ENCODE data around the gene C1QTNF6.
"Not testable (repeated sequence)": the region's sequence is repeated elsewhere in the genome, so short reads cannot be mapped to it uniquely, and the experiment has no call there.

The C1QTNF6 gene

DNA sequence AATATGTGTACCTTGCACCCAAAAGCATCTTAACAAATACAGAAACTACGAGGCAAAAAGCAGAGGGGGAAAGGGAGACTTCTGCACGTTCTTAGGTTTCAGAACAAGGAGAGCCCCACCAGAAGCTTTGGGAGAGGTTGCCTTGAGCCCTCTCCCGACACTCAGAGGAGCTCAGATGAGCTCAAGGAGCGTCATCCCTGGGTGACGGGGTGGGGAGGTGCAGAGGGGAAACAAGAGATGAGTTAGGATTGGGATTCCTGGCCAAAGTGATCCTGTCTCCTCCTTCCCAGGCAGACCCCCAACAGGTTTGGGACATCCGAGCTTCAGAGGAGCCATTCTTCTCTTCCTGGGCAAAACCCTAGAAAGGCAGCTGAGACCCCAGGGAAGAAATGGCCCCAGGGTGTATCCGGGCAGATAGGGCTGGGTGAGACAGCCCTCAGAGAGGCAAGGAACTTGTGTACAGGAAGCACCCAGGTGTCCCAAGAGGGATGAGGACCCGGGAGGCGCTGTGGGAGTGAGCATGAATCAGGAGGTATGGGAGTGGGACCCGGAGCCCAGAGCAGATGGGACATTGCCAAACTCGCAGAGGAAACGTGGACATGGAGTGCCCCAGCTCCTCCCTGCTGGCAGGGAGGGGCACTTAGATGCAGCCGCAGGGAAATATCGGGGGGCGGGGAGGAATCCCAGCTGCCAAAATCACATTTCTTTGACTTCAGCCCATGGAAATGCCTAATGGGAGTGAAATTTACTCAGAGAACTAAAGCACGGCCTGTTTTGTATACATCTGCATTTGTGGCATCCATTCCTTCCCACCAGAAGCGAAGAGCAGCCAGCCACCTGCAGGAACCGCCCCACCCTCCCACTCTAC is 12.4 kb downstream of the C1QTNF6 start:
- no peak for DNase-seq

DNA sequence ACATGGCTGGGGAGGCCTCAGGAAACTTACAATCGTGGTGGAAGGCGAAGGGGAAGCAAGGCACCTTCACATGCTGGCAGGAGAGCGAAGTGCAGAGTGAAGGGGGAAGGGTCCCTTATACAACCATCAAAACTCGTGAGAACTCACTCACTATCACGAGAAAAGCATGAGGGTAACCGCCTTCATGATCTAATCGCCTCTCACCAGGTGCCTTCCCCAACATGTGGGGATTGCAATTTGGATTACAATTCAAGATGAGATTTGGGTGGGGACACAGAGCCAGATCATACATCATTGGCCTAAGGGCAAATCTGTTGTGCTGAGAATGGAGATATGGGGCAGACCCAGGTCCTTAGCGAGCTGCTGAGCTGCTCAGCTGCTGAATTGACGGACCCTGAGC is 13.1 kb downstream of the C1QTNF6 start:
- no peak for DNase-seq

DNA sequence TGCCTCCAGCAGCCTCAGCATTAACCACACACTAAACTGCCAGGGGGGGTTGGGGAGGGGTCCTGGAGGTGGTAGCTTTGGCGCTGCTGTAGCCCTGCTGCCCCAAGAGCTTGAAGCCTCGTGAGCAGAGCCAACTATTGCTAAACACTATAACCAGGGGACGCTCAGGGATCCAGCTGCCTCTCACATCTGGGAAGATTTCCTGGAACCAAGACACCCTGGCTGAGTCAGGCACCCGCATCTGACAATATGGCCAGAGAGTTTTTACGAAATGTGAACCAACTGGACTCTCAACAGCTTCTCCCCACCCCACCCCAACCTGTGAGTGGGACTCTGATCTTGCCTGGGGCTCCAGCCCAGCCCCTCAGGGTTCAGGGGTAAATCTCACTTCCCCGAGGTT is 14.3 kb downstream of the C1QTNF6 start:
- DNase-seq, result no peak

DNA sequence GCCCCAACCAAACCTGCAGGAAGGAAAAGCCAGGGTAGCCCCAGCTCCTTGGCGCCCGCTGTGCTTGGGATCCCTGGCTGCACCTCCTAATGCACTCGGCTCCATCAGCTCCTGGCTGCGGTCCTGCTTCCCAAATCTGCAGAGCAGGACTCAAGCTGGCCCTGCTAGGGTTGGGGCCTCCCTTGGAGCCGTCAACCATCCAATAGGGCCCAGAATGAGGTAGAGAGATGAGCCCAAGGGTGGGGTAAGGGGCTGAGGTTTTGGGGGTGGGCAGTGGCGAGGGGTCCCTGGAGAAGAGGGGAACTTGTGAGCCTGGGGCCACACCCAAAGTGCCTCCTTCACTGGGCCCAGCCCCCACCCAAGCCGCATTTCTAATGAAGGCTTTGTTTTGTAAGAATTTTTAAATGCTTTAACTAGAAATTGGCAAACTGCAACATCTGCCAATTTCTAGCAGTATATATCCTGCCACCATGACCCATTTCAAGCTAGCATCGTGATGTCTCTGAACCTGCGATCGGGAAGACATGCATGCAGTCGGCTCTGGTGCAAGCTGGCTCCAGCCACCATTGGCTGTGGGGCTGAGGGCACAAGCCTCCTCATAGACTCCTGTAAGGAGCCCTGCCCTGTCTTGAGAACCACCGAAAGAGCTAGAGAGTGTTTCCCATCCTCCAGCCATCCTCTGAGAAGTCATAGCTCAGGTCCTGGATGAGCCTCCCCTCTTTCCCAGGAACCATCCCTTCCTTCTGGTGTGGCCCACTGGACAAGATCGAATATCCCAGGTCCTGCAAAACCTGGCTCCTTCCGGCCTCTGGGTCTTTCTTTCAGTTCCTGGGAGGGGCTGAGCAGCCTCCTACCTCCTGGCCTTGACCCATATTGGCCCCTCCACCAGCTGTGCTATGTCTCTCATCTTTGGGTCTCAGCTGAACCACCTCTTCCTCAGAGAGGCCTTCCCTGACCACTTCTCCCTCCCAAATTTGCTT is 15.5 kb downstream of the C1QTNF6 start:
- no peak for DNase-seq

DNA sequence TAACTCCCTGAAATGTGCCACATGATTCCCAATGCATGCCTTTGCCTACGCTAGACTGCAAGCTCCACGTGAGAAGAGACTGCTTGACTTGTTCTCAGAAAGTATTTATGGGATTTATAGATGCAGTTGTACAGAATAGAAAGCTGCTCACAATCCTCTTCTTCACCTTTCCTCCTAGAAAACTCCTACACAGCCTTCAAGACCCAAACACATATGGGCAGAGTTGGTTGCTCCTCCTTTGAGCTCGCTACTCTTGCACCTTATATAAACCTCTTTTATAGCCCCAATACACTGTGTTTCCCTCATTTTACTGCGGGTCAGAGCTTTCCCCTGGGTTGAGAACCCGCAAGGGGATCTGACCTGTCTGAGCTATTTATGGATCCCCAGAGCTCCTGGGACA is 16.4 kb downstream of the C1QTNF6 start:
- DNase-seq, result no peak

DNA sequence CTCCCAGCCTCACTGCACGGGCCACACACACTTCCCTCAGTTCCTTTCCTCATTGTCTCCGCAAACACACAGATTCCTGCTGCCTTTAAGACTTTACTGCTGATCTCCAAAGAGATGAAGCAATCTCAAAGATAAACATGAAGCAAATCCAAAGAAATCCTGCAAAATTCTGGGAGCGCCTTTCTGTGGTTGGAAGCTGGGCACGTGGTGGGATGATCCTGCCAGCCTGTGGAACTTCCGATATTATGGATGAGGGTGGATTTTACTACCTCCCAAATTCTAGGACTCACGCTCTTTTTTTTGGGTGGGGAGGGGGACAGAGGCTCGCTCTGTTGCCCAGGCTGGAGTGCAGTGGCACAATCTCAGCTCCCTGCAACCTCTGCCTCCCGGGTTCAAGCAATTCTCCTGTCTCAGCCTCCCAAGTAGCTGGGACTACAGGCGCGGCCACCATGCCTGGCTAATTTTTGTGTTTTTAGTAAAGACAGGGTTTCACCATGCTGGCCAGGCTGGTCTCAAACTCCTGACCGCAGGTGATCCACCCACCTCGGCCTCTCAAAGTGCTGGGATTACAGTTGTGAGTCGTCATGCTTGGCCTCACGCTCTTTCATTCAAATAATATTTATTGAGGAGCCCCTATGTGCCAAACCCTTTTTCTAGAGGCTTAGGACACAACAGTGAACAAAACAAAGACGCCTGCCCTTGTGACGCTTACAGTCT is 17.2 kb downstream of the C1QTNF6 start:
- DNase-seq, result not testable (repeated sequence)

DNA sequence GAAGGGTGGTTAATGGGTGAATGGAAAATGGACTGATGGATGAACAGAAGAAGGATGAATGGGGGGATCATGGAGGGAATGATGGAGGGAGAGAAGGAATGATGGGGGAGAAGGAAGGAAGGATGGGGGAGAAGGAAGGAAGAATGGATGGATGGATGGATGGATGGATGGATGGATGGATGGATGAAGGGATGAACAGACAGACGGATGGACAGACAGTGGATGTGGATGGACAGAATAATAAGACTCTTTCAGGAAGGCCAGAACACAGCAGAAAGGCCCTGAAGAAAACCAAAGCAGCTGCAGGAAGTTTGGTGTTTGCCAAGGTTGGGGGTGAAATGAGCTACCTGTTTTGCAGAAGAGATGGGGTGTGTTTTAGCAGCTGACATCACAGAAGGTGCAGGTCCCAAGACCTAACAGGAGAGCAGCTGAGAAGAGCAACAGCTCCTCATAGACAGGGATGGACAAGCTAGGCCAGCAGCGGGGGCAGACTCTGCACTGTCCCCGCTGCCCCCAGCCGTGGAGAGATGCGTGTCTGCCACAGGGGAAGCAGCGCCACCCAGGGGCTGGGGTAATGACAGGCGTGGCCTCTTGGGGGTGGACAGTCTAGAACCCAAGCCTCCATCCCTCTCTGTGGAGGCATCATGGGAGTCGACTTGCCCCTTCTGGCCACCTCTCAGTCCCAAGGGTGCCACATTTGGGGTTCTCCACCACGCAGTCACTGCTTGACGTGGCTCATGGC is 17.9 kb downstream of the C1QTNF6 start:
- DNase-seq, result no peak

DNA sequence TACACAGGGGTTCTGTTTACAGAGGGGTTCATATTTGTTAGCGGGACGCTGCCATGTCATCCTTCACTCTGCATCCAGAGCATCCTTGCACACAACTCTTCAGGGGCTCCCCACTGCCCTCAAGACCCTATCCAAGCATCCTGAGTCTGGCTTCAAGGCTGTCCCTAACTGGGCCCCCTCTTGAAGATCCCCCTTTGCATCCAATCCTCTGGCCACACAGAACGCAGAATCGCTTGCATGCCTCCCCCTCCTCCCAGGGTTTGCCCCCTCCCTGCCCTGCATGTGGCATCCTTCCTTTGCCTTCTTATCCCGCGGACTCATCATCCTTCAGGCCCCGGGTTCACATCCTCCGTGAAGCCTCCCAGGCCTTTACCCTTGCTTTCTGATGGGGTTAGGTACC is 18.6 kb downstream of the C1QTNF6 start:
- no peak for DNase-seq

DNA sequence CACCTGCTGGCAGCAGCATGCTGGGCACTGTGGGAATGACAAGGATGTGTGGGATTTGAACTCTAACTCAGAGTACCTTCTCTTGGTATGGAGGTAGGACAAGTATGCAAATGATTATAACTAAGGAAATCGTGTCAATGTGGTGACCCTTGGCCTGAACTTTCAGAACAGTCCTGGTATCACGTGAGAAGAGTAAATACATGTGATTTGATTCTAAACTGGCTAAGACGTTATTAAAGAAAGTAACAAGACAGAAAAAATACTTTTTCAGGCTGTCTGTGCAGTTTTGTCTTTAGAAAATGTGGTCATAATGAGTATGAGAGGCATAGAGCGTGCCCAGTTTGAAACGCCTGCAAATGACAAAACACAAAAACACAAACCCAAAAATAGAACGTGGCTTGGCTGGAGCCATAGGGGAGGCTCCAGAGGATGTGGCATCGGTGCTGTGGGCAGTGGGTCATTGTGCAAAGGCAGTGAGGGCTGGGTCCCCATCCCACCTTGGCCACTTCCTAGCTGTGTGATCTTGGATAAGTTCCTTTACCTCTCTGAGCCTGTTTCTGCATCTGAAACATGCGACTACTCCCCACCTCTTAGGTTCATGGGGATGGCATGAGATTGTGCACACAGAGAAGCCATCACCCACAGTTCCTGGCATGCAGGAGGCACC is 19.9 kb downstream of the C1QTNF6 start:
- no peak for DNase-seq

DNA sequence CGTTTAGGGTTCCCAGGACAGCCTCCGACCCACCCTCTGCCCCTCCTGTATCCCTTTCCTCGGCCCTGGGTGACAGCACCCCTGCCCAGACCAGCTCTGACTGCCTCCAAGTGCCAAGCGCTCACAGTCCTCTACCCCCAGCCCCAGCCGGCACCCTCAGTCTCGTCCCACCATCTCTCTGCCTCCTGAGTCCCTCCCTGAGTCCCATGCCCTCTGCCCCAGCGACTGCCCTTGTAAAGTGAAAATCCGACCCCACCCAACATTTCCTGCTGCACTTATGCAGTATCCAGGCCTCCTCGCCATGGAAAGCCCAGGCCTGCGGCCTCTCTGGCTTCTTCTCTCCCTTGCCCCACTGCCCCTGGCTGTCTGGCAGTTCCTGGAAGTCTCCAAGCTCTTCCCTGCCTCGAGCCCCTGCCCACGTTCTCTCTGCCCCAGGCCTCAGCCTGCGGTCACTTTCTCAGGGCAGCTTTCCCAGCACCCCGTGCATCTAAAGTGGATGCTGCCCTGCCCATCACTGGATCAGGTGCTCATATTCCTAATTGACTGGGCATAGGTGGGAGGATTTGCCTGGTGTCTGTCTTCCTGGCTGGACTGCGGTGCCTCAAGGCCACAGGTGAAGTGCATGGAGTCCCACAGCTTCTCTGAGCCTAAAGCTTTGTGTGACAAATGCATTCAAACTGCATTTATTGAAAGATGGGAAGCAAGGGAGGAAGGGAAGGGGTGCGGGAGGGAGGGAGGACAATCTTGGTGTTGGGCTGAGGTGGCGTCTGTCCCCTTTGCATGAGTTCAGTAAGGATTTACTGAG is 20.7 kb downstream of the C1QTNF6 start:
- no peak for DNase-seq

DNA sequence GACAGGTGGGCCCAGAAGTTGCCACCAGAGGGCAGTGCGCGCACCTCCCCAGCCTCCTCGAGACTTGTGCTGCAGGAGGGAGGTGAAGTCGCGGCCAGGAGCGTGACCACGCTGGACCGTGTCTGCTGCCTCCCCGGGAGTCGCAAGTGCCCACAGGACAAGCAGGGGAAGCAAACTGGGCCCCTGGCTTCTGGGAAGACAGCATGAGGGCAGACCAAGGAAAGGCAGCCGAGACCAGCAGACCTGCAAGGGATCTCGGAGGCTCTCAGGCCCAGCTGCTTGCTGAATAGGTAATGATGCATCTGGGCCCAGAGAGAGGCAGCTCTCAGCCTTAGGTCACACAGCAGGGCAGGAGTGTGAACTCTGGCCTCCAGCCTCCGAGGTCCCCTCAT is 21.4 kb downstream of the C1QTNF6 start:
- DNase-seq, result peak; percentile 68

DNA sequence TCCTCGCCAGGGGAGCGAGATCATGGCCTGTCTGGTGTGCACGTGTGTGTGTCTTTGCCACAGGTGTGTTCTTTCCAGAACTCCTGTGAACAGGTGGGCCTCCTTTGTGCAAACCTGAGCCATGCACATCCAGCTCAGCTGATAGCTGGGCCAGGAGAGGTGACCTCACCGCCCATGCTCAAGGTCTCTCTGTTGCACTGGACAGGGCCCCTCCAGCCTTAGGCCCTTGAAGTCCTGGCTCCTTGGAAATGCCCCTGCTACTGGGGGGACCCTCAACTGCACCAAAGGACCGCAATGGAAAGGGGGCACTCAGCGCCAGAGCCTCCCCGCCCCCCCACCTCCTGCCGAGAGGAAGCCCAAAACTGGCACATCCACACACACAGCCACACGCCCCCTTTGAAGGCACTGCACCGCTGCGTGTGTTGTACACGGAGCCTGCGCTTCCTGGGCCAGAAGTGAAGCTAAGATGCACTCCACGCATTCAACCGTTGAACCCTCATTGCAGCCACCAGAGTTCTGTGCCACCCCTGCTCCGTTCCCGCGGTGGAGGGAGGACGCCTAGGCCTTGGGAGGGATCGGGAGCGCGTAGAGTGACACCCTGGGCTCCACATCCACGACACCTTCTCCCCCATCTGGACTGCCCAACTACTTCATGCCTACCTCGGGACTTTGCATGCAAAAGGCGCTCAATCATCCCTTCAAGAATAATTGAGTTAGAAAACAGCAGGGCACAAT is 21.9 kb downstream of the C1QTNF6 start:
- DNase-seq, result no peak

DNA sequence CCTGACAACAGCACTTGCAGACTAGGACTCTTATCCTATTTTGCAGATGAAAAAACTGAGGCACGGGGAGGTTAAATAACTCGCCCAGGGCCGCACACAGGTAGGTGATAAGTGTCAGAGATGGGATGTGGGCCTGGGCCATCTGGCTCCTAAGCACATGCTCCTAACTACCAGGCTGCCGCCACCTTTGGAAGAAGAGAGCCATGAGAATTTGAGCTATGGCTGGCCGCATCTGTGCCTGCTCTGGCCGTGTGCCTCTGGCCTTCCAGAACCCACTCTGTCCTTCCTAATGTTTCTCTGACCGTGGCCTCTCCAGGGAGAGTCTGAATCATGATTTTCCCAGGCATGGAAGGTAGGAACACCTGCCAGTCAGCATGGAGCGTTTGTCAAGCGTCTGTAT is 23.0 kb downstream of the C1QTNF6 start:
- DNase-seq, result no peak

DNA sequence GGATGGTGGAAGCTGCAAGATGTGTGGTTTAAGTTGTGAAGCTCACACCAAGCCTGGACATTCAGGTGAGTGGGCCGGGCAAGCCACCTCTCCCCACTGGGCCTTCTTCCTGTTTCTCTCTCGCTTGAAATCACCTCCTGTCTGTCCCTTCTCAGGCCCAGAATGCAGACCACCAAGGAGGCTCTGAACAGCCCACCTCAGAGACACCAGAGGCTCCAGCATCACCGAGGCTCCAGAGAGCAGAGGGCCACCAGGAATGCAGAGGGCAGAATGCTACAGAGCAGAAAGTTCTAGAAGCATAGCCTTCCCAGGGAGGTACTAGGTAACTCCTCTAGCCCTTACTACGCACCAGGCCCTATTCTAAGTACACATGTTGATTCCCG is 23.6 kb downstream of the C1QTNF6 start:
- DNase-seq, result no peak

DNA sequence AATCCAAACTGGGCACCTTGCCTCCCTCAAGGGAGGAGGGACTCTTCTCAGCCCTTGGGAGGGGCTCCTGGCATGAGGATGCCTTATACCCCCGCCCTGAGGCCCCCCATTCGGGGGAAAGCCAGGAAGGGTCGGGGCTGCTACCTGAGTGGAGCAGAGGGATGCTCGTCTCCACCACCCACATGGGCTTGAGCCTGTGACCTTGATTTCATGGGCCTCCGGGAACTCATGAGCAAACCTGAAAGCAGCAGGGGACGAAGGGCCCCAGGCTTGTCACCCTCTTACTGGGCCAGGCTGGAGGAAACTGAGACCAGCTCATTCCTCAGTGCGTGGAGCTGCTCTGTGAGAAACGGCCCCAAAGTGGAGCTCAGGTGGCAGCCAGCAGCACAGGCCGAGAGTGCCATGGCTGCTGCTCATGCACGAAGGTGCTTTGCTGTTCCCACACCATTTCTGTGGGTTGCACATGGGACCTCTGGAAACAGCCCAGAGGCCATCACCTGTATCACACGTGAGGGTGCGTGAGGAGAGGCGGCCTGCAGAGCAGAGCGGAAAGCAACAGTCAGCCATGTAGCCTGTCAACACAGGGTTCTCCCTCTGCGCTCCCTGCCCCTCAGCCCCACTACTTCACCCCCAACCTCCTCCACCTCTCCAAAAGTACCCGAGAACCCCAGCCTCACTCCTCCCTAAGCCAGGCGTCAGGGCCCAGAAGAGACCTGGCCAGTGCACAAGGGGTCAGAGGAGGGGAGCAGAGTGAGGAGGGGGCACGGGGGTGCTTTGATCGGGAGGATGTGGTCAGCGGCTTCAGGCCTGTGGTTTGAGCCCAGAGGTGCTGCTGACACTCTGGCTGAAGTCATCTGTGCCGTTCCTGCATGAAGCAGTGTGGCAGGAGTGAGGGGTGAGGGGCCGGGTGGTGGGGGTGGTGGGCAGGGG is 24.2 kb downstream of the C1QTNF6 start:
- peak; percentile 88 for DNase-seq

DNA sequence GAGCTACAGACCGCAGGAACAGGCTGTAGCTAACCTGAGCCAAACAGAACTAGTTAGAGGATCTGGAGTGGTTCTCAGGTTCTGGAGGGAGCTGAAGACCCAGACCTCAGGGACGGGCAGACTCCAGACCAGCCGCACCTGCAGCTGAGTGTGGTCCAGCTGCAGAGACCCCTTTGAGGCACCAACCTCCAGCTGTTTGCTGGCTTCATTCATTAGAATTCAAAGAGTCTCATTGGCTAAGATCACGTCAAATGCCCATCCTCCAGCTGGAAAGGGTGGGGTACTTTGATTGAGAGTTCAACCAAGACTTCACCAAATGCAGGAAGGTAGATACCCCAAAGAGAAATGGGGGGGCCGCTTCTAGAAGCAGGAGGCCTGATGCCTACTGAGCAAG is 25.0 kb downstream of the C1QTNF6 start:
- DNase-seq, result no peak

DNA sequence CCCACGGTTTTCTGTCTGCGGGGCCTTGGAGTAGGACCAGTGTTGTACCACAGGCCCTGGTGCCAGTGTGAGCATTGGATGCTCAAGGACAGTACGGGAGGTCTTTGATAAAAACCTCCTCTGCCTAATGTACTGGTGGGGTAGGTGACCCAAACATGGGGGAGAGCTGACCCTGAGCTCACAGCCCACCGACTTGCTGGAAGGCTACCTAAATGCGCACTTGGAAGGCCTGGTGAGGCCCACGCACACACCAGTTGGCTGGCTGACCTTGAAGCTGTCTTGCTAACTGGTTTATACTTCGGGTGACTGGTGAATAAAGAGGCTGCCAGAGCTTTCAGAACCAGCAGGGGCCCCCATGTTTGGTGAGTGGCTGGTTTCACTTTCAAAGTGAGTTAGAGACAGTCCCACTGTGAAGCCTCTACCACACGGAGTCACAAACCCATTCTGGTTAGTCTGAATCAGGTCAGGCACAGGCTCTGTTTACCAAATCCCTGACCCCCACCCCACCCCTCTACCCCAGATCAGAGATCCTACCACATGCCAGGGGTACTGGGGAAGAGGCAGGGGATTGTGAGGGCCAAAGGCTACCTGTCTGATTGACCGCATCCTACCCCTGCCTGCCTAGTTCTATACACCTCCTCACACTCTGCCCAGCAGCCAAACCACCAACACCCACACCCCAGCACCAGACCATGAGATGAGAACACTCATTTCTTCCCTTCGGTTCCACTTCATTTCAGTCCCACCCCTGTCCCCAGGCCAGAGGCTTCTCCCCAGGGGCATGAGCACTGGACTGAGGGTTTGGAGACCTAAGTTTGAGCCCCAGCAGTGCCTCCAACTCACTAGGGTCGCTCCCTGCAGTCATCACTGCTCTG is 25.6 kb downstream of the C1QTNF6 start:
- peak; percentile 89 for DNase-seq

DNA sequence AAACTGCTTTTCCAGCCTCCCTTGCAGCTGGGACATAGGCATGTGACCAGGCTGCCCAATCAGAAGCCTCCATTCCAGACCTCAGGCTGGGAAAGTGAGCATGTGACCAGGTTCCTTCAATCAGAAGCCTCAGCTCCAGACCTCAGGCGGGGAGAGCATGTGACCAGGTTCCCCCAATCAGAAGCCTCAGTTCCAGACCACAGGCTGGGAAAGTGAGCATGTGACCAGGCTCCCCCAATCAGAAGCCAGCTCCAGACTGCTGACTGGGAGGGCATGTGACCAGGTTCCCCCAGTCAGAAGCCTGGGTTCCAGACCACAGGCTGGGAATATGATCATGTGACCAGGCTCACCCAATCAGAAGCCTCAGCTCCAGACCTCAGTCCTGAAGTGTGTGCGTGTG is 26.6 kb downstream of the C1QTNF6 start:
- DNase-seq, result peak; percentile 69
